Measurements from ENCODE around the gene ITIH3. TPM values are rescaled to one million over a fixed set of nuclear protein-coding genes. Genes with fewer than 3 reads are reported as not detected.

The ITIH3 gene
- total and polyA plus RNA-seq, 10 of the 15 experiments (the other 5 are each of a cell fraction or from before 2014, with no cell fraction given), result 0.07 to 0.17 (median 0.15) TPM; not detected in 7

DNA sequence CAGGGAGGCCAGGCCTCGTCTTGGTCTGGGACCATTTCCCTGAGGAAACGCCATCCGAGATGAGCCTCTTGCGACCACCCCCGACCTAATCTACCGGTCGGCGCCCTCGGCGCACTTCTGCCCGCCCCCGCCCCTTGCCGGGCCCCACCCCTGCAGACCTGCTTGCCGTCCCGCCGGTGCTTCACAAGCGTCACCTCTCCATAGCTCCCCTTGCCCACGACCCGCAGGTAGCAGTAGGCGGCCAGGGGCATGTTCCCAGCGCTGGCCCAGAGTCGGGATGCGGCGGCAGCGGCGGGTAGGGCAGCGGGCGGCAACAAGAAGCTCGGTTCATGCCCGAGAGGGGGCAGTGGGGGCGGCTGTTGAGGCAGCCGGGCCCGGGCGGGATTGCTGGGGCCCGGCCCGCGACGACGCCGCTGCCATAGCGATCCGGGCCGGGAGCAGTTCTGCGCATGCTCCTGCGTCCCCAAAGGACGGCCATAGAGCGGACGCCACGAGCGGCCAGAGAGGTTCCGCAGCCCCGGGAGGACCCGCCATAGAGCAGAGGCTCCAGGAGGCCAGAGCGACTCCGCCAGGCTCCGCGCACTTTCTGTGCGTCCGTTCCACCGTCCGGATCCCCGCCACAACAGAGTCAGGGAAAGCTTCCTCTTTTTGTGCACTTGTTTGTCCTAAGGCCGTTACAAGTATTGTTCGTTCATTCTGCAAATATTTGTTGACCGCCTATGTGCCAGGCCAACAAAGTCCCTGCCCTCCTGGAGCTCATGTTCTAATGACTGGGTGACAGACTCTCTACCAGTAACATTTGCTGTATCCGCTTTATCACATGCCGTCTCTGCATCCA is 23.9 kb upstream of the ITIH3 start, which contains the start of gene NEK4 (continued):
- TF ChIP-seq SIX5 (IDR thresholded peaks at IDR 0.05; ENCODE audit: low read depth, low read length, severe bottlenecking) (peak; percentile 5), ZNF622 (IDR thresholded peaks at IDR 0.05) (no peak), HCFC1 (IDR thresholded peaks at IDR 0.05; ENCODE audit: low read length) (peak; percentile 72), ZNF274 (IDR thresholded peaks at IDR 0.05; ENCODE audit: insufficient read depth, insufficient read length) (no peak), EZH2 (IDR thresholded peaks at IDR 0.05; ENCODE audit: borderline replicate concordance, control insufficient read depth, low read depth, low read length) (no peak), IKZF1 (conservative IDR thresholded peaks at IDR 0.05) (peak; percentile 88), FOXK2 (IDR thresholded peaks at IDR 0.05) (no peak), CEBPB (IDR thresholded peaks at IDR 0.05; ENCODE audit: borderline replicate concordance in 1 of 2, low read depth in 2 of 2, low read length in 2 of 2) (no peak), SRF (IDR thresholded peaks at IDR 0.05; ENCODE audit: low read depth in 2 of 2, low read length in 2 of 2) (no peak), CHD1 (IDR thresholded peaks at IDR 0.05; ENCODE audit: low read depth, low read length) (no peak), CHD2 (IDR thresholded peaks at IDR 0.05; ENCODE audit: borderline replicate concordance, low read depth, low read length) (0 out of 2 replicates have a peak, but pooled peaks have one; percentile 51), BCL11A (IDR thresholded peaks at IDR 0.05; ENCODE audit: low read depth, low read length) (no peak), BMI1 (IDR thresholded peaks at IDR 0.05; ENCODE audit: borderline replicate concordance) (peak; percentile 83), NFXL1 (IDR thresholded peaks at IDR 0.05; ENCODE audit: borderline replicate concordance) (no peak), TCF7 (IDR thresholded peaks at IDR 0.05; ENCODE audit: borderline replicate concordance) (no peak), TARDBP (IDR thresholded peaks at IDR 0.05; ENCODE audit: borderline replicate concordance) (peak; percentile 50; the same call in 1 of the 2 replicates), MEF2A (IDR thresholded peaks at IDR 0.05; ENCODE audit: insufficient read depth, low read depth, low read length) (no peak), HDAC2 (IDR thresholded peaks at IDR 0.05) (no peak), STAT1 (conservative IDR thresholded peaks at IDR 0.05) (peak; percentile 69; the same call in 1 of the 2 replicates)
- TF ChIP-seq, protein P1, sequence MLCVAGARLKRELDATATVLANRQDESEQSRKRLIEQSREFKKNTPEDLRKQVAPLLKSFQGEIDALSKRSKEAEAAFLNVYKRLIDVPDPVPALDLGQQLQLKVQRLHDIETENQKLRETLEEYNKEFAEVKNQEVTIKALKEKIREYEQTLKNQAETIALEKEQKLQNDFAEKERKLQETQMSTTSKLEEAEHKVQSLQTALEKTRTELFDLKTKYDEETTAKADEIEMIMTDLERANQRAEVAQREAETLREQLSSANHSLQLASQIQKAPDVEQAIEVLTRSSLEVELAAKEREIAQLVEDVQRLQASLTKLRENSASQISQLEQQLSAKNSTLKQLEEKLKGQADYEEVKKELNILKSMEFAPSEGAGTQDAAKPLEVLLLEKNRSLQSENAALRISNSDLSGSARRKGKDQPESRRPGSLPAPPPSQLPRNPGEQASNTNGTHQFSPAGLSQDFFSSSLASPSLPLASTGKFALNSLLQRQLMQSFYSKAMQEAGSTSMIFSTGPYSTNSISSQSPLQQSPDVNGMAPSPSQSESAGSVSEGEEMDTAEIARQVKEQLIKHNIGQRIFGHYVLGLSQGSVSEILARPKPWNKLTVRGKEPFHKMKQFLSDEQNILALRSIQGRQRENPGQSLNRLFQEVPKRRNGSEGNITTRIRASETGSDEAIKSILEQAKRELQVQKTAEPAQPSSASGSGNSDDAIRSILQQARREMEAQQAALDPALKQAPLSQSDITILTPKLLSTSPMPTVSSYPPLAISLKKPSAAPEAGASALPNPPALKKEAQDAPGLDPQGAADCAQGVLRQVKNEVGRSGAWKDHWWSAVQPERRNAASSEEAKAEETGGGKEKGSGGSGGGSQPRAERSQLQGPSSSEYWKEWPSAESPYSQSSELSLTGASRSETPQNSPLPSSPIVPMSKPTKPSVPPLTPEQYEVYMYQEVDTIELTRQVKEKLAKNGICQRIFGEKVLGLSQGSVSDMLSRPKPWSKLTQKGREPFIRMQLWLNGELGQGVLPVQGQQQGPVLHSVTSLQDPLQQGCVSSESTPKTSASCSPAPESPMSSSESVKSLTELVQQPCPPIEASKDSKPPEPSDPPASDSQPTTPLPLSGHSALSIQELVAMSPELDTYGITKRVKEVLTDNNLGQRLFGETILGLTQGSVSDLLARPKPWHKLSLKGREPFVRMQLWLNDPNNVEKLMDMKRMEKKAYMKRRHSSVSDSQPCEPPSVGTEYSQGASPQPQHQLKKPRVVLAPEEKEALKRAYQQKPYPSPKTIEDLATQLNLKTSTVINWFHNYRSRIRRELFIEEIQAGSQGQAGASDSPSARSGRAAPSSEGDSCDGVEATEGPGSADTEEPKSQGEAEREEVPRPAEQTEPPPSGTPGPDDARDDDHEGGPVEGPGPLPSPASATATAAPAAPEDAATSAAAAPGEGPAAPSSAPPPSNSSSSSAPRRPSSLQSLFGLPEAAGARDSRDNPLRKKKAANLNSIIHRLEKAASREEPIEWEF (IDR thresholded peaks at IDR 0.05; ENCODE audit: insufficient replicate concordance, low read depth, low read length), result no peak
- TF ChIP-seq, protein P2, sequence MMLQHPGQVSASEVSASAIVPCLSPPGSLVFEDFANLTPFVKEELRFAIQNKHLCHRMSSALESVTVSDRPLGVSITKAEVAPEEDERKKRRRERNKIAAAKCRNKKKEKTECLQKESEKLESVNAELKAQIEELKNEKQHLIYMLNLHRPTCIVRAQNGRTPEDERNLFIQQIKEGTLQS (IDR thresholded peaks at IDR 0.05; ENCODE audit: borderline replicate concordance, extremely low read depth, low read depth, low read length), result no peak
- TF ChIP-seq, protein P3, sequence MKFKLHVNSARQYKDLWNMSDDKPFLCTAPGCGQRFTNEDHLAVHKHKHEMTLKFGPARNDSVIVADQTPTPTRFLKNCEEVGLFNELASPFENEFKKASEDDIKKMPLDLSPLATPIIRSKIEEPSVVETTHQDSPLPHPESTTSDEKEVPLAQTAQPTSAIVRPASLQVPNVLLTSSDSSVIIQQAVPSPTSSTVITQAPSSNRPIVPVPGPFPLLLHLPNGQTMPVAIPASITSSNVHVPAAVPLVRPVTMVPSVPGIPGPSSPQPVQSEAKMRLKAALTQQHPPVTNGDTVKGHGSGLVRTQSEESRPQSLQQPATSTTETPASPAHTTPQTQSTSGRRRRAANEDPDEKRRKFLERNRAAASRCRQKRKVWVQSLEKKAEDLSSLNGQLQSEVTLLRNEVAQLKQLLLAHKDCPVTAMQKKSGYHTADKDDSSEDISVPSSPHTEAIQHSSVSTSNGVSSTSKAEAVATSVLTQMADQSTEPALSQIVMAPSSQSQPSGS (IDR thresholded peaks at IDR 0.05; ENCODE audit: low read length), result no peak
- TF ChIP-seq, protein P4, sequence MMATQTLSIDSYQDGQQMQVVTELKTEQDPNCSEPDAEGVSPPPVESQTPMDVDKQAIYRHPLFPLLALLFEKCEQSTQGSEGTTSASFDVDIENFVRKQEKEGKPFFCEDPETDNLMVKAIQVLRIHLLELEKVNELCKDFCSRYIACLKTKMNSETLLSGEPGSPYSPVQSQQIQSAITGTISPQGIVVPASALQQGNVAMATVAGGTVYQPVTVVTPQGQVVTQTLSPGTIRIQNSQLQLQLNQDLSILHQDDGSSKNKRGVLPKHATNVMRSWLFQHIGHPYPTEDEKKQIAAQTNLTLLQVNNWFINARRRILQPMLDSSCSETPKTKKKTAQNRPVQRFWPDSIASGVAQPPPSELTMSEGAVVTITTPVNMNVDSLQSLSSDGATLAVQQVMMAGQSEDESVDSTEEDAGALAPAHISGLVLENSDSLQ (IDR thresholded peaks at IDR 0.05), result no peak
